ENCODE data around the gene TMEM107.
A peak's percentile ranks its signal among the peaks of the same experiment; 100 is the strongest.

Gene TMEM107

GRCh38 chr17:8128125-8128784 is 47.9 kb downstream of the TMEM107 start:
- no peak for DNase-seq

- peak in 1 of 2 donors; percentile 49 for DNase-seq
Measured at GRCh38 chr17:8126491-8127066, 49.6 kb downstream of the TMEM107 start.

- no peak for DNase-seq
Measured at GRCh38 chr17:8125947-8126490, 50.2 kb downstream of the TMEM107 start.

GRCh38 chr17:8125154-8125946 is 50.8 kb downstream of the TMEM107 start:
- DNase-seq: peak; percentile 96 to 97

- DNase-seq: no peak
Measured at GRCh38 chr17:8124350-8125153, 51.6 kb downstream of the TMEM107 start.

GRCh38 chr17:8123695-8124349 is 52.4 kb downstream of the TMEM107 start, which contains the start of gene HES7:
Gene HES7 (minus strand): TSS chr17:8124106. CDS start chr17:8124084, 22 bp downstream.
- DNase-seq: no peak

- peak in 1 of 2 donors; percentile 33 for DNase-seq
Measured at GRCh38 chr17:8122924-8123694, 53.1 kb downstream of the TMEM107 start.

Measured in stimulated activated CD4-positive, alpha-beta T cell treated with anti-CD3 and anti-CD28 coated beads, Interleukin-2, amount 100 ng/mL, for 48 hours (primary cell).